ENCODE results near the gene PTPRU.

The PTPRU gene

GRCh38 chr1:29264773-29265389 is 28.6 kb downstream of the PTPRU start:
- Histone ChIP-seq H3K4me2 (ENCODE audit: low read length) (no peak overlapping the region), H3K4me1 (no peaks in the 10 kb centered on the region), H3K27ac (no peak overlapping the region), H3K79me2 (no peaks in the 10 kb centered on the region), H3K36me3 (ENCODE audit: control insufficient read depth, insufficient read depth, low read length) (no peaks in the 10 kb centered on the region), H3K9ac (no peak overlapping the region), H3K27me3 (ENCODE audit: control insufficient read depth, insufficient read depth, low read length) (no peaks in the 10 kb centered on the region), H3K4me3 (ENCODE audit: low read depth, low read length) (no peak overlapping the region), H3K9me3 (ENCODE audit: control insufficient read depth, low read length) (no peaks in the 10 kb centered on the region), H2AFZ (no peak overlapping the region)
- no peak for TF ChIP-seq CTCF (IDR thresholded peaks at IDR 0.05)

GRCh38 chr1:29266912-29267311 is 30.6 kb downstream of the PTPRU start:
- Histone ChIP-seq H3K4me3 (ENCODE audit: low read depth, low read length) (no peak overlapping the region), H3K9me3 (ENCODE audit: control insufficient read depth, low read length) (no peaks in the 10 kb centered on the region), H3K4me1 (no peaks in the 10 kb centered on the region), H3K27me3 (ENCODE audit: control insufficient read depth, insufficient read depth, low read length) (no peaks in the 10 kb centered on the region), H3K27ac (no peak overlapping the region), H2AFZ (no peak overlapping the region), H3K4me2 (ENCODE audit: low read length) (no peak overlapping the region), H3K79me2 (no peaks in the 10 kb centered on the region), H3K9ac (no peak overlapping the region), H3K36me3 (ENCODE audit: control insufficient read depth, insufficient read depth, low read length) (no peaks in the 10 kb centered on the region)
- TF ChIP-seq CTCF (IDR thresholded peaks at IDR 0.05): no peak

GRCh38 chr1:29267321-29268070 is 31.2 kb downstream of the PTPRU start:
- Histone ChIP-seq H3K4me3 (ENCODE audit: low read depth, low read length) (no peak overlapping the region), H3K27ac (no peak overlapping the region), H3K9ac (no peak overlapping the region), H3K9me3 (ENCODE audit: control insufficient read depth, low read length) (no peaks in the 10 kb centered on the region), H3K4me2 (ENCODE audit: low read length) (no peak overlapping the region), H3K79me2 (no peaks in the 10 kb centered on the region), H2AFZ (no peak overlapping the region), H3K36me3 (ENCODE audit: control insufficient read depth, insufficient read depth, low read length) (no peaks in the 10 kb centered on the region), H3K4me1 (no peaks in the 10 kb centered on the region), H3K27me3 (ENCODE audit: control insufficient read depth, insufficient read depth, low read length) (no peaks in the 10 kb centered on the region)
- no peak for TF ChIP-seq CTCF (IDR thresholded peaks at IDR 0.05)

GRCh38 chr1:29269382-29269781 is 33.1 kb downstream of the PTPRU start:
- H3K27ac ChIP-seq: no peak overlapping the region
- no peaks in the 10 kb centered on the region for H3K36me3 ChIP-seq (ENCODE audit: control insufficient read depth, insufficient read depth, low read length)
- H2AFZ ChIP-seq: no peak overlapping the region
- no peak overlapping the region for H3K4me3 ChIP-seq (ENCODE audit: low read depth, low read length)
- no peaks in the 10 kb centered on the region for H3K9me3 ChIP-seq (ENCODE audit: control insufficient read depth, low read length)
- no peak for TF ChIP-seq CTCF (IDR thresholded peaks at IDR 0.05)
- H3K4me2 ChIP-seq (ENCODE audit: low read length): no peak overlapping the region
- H3K4me1 ChIP-seq: no peaks in the 10 kb centered on the region
- H3K27me3 ChIP-seq (ENCODE audit: control insufficient read depth, insufficient read depth, low read length): no peaks in the 10 kb centered on the region
- H3K9ac ChIP-seq: no peak overlapping the region
- H3K79me2 ChIP-seq: no peaks in the 10 kb centered on the region

Measured in parathyroid adenoma (tissue), 2 donors.